GM12801 (cell line): ENCODE data around the gene HGS.

Source experiments
- CTCF ChIP-seq: IDR thresholded peaks from one replicate; pipeline ENCODE4 v1.5.1; 2011; ENCODE audit warnings: control low read depth; ENCODE audit not compliant: insufficient read length; ENCODE audit errors: extremely low read depth

Gene HGS

GRCh38 chr17:81651692-81652091 lies 32.1 kb upstream of the HGS start:
- TF ChIP-seq CTCF = no peak

- TF ChIP-seq CTCF = no peak
Observed at GRCh38 chr17:81652906-81653771, 30.7 kb upstream of the HGS start.

- TF ChIP-seq CTCF = no peak
Observed at GRCh38 chr17:81655378-81656117, 28.3 kb upstream of the HGS start.

- no peak for TF ChIP-seq CTCF
Observed at GRCh38 chr17:81656118-81656743, 27.6 kb upstream of the HGS start, which contains the start of gene PDE6G. Gene PDE6G, minus strand, starts transcription at chr17:81656542. Its CDS starts 3,237 bp downstream, at chr17:81653305.

GRCh38 chr17:81656835-81657234 lies 27.0 kb upstream of the HGS start:
- TF ChIP-seq CTCF = no peak

GRCh38 chr17:81659038-81659437 lies 24.8 kb upstream of the HGS start:
- TF ChIP-seq CTCF = no peak

GRCh38 chr17:81660441-81660840 lies 23.4 kb upstream of the HGS start:
- no peak for TF ChIP-seq CTCF
